ENCODE results near the gene XKRX. TPM values are rescaled to one million over a fixed set of nuclear protein-coding genes. Genes with fewer than 3 reads are reported as not detected.

Gene XKRX
- total and polyA plus RNA-seq, 2 donors = 0.66 to 5.5 TPM

GRCh38 chrX:100946299-100946927 lies 17.7 kb upstream of the XKRX start:
- Histone ChIP-seq H3K36me3 (ENCODE audit: control insufficient read depth in 2 of 2, insufficient read depth in 2 of 2, low read length in 1 of 2) (no peaks in the 10 kb centered on the region), H3K9me3 (ENCODE audit: control insufficient read depth in 2 of 2, insufficient read depth in 1 of 2, low read length in 1 of 2) (no peaks in the 10 kb centered on the region), H3K27ac (ENCODE audit: low read depth in 1 of 2, low read length in 1 of 2) (no peak overlapping the region), H3K27me3 (ENCODE audit: control insufficient read depth in 2 of 2, insufficient read depth in 1 of 2, low read length in 1 of 2) (no peaks in the 10 kb centered on the region), H3K4me3 (ENCODE audit: low read length in 2 of 2) (no peak overlapping the region), H3K4me1 (ENCODE audit: control insufficient read depth in 2 of 2, insufficient read depth in 2 of 2, low read length in 2 of 2) (no peaks in the 10 kb centered on the region)
- DNase-seq (ENCODE audit: low read depth in 6 of 9, low spot score in 9 of 9) = no peak
- 92% methylated on average over 2 of the region's 2 CpGs for WGBS

- no peaks in the 10 kb centered on the region for H3K27me3 ChIP-seq (ENCODE audit: control insufficient read depth in 2 of 2, insufficient read depth in 1 of 2, low read length in 1 of 2)
- H3K4me3 ChIP-seq (ENCODE audit: low read length in 2 of 2) = no peak overlapping the region
- no peaks in the 10 kb centered on the region for H3K4me1 ChIP-seq (ENCODE audit: control insufficient read depth in 2 of 2, insufficient read depth in 2 of 2, low read length in 2 of 2)
- H3K36me3 ChIP-seq (ENCODE audit: control insufficient read depth in 2 of 2, insufficient read depth in 2 of 2, low read length in 1 of 2) = no peaks in the 10 kb centered on the region
- H3K9me3 ChIP-seq (ENCODE audit: control insufficient read depth in 2 of 2, insufficient read depth in 1 of 2, low read length in 1 of 2) = no peaks in the 10 kb centered on the region
- H3K27ac ChIP-seq (ENCODE audit: low read depth in 1 of 2, low read length in 1 of 2) = no peak overlapping the region
- no peak for DNase-seq (ENCODE audit: low read depth in 6 of 9, low spot score in 9 of 9)
- WGBS = 96% methylated on average over 3 of the region's 3 CpGs
Observed at GRCh38 chrX:100944601-100945000, 15.9 kb upstream of the XKRX start.

GRCh38 chrX:100939333-100939732 lies 10.6 kb upstream of the XKRX start:
- peaks cover 0 to 3% of the 10 kb centered on the region in 2 donors for H3K4me1 ChIP-seq (ENCODE audit: control insufficient read depth in 2 of 2, insufficient read depth in 2 of 2, low read length in 2 of 2)
- H3K27ac ChIP-seq (ENCODE audit: low read depth in 1 of 2, low read length in 1 of 2) = peak overlapping the region in 1 of 2 donors; percentile 53
- 21% methylated on average over 4 of the region's 4 CpGs for WGBS
- DNase-seq (ENCODE audit: low read depth in 6 of 9, low spot score in 9 of 9) = peak in 4 of 9 donors; percentile 33 to 79 (median 50)
- no peaks in the 10 kb centered on the region for H3K9me3 ChIP-seq (ENCODE audit: control insufficient read depth in 2 of 2, insufficient read depth in 1 of 2, low read length in 1 of 2)
- H3K4me3 ChIP-seq (ENCODE audit: low read length in 2 of 2) = no peak overlapping the region
- H3K27me3 ChIP-seq (ENCODE audit: control insufficient read depth in 2 of 2, insufficient read depth in 1 of 2, low read length in 1 of 2) = no peaks in the 10 kb centered on the region
- no peaks in the 10 kb centered on the region for H3K36me3 ChIP-seq (ENCODE audit: control insufficient read depth in 2 of 2, insufficient read depth in 2 of 2, low read length in 1 of 2)

GRCh38 chrX:100935767-100936166 lies 7.0 kb upstream of the XKRX start:
- DNase-seq (ENCODE audit: low read depth in 6 of 9, low spot score in 9 of 9) = no peak
- no peaks in the 10 kb centered on the region for H3K36me3 ChIP-seq (ENCODE audit: control insufficient read depth in 2 of 2, insufficient read depth in 2 of 2, low read length in 1 of 2)
- no peaks in the 10 kb centered on the region for H3K9me3 ChIP-seq (ENCODE audit: control insufficient read depth in 2 of 2, insufficient read depth in 1 of 2, low read length in 1 of 2)
- H3K4me1 ChIP-seq (ENCODE audit: control insufficient read depth in 2 of 2, insufficient read depth in 2 of 2, low read length in 2 of 2) = peaks cover 0 to 3% of the 10 kb centered on the region in 2 donors
- H3K4me3 ChIP-seq (ENCODE audit: low read length in 2 of 2) = no peak overlapping the region
- no peaks in the 10 kb centered on the region for H3K27me3 ChIP-seq (ENCODE audit: control insufficient read depth in 2 of 2, insufficient read depth in 1 of 2, low read length in 1 of 2)
- WGBS = 97% methylated on average over 2 of the region's 2 CpGs
- H3K27ac ChIP-seq (ENCODE audit: low read depth in 1 of 2, low read length in 1 of 2) = no peak overlapping the region

GRCh38 chrX:100931925-100932285 lies 3.2 kb upstream of the XKRX start:
- H3K27ac ChIP-seq (ENCODE audit: low read depth in 1 of 2, low read length in 1 of 2) = no peak overlapping the region
- H3K36me3 ChIP-seq (ENCODE audit: control insufficient read depth in 2 of 2, insufficient read depth in 2 of 2, low read length in 1 of 2) = no peaks in the 10 kb centered on the region
- 94% methylated on average over 3 of the region's 3 CpGs for WGBS
- H3K4me1 ChIP-seq (ENCODE audit: control insufficient read depth in 2 of 2, insufficient read depth in 2 of 2, low read length in 2 of 2) = peaks cover 0 to 3% of the 10 kb centered on the region in 2 donors
- H3K4me3 ChIP-seq (ENCODE audit: low read length in 2 of 2) = no peak overlapping the region
- no peak for DNase-seq (ENCODE audit: low read depth in 6 of 9, low spot score in 9 of 9)
- H3K27me3 ChIP-seq (ENCODE audit: control insufficient read depth in 2 of 2, insufficient read depth in 1 of 2, low read length in 1 of 2) = peaks cover 0 to 18% of the 10 kb centered on the region in 2 donors
- H3K9me3 ChIP-seq (ENCODE audit: control insufficient read depth in 2 of 2, insufficient read depth in 1 of 2, low read length in 1 of 2) = no peaks in the 10 kb centered on the region

- H3K4me3 ChIP-seq (ENCODE audit: low read length in 2 of 2) = no peak overlapping the region
- peaks cover 0 to 3% of the 10 kb centered on the region in 2 donors for H3K4me1 ChIP-seq (ENCODE audit: control insufficient read depth in 2 of 2, insufficient read depth in 2 of 2, low read length in 2 of 2)
- H3K36me3 ChIP-seq (ENCODE audit: control insufficient read depth in 2 of 2, insufficient read depth in 2 of 2, low read length in 1 of 2) = no peaks in the 10 kb centered on the region
- H3K9me3 ChIP-seq (ENCODE audit: control insufficient read depth in 2 of 2, insufficient read depth in 1 of 2, low read length in 1 of 2) = no peaks in the 10 kb centered on the region
- H3K27me3 ChIP-seq (ENCODE audit: control insufficient read depth in 2 of 2, insufficient read depth in 1 of 2, low read length in 1 of 2) = peaks cover 0 to 18% of the 10 kb centered on the region in 2 donors
- no peak overlapping the region for H3K27ac ChIP-seq (ENCODE audit: low read depth in 1 of 2, low read length in 1 of 2)
- 96% methylated on average over 4 of the region's 4 CpGs for WGBS
- no peak for DNase-seq (ENCODE audit: low read depth in 6 of 9, low spot score in 9 of 9)
Observed at GRCh38 chrX:100931218-100931924, 2.7 kb upstream of the XKRX start.

- 98% methylated on average over 2 of the region's 2 CpGs for WGBS
- no peaks in the 10 kb centered on the region for H3K36me3 ChIP-seq (ENCODE audit: control insufficient read depth in 2 of 2, insufficient read depth in 2 of 2, low read length in 1 of 2)
- peak overlapping the region in 1 of 2 donors; percentile 72 for H3K4me3 ChIP-seq (ENCODE audit: low read length in 2 of 2)
- peaks cover 0 to 18% of the 10 kb centered on the region in 2 donors for H3K27me3 ChIP-seq (ENCODE audit: control insufficient read depth in 2 of 2, insufficient read depth in 1 of 2, low read length in 1 of 2)
- peak overlapping the region in 1 of 2 donors; percentile 31 for H3K27ac ChIP-seq (ENCODE audit: low read depth in 1 of 2, low read length in 1 of 2)
- peaks cover 3% of the 10 kb centered on the region in 2 donors for H3K4me1 ChIP-seq (ENCODE audit: control insufficient read depth in 2 of 2, insufficient read depth in 2 of 2, low read length in 2 of 2)
- no peak for DNase-seq (ENCODE audit: low read depth in 6 of 9, low spot score in 9 of 9)
- no peaks in the 10 kb centered on the region for H3K9me3 ChIP-seq (ENCODE audit: control insufficient read depth in 2 of 2, insufficient read depth in 1 of 2, low read length in 1 of 2)
Observed at GRCh38 chrX:100926453-100926852, 2.3 kb downstream of the XKRX start.

- Histone ChIP-seq H3K36me3 (ENCODE audit: control insufficient read depth in 2 of 2, insufficient read depth in 2 of 2, low read length in 1 of 2) (no peaks in the 10 kb centered on the region), H3K9me3 (ENCODE audit: control insufficient read depth in 2 of 2, insufficient read depth in 1 of 2, low read length in 1 of 2) (no peaks in the 10 kb centered on the region), H3K27me3 (ENCODE audit: control insufficient read depth in 2 of 2, insufficient read depth in 1 of 2, low read length in 1 of 2) (peaks cover 0 to 17% of the 10 kb centered on the region in 2 donors), H3K27ac (ENCODE audit: low read depth in 1 of 2, low read length in 1 of 2) (peak overlapping the region in 1 of 2 donors; percentile 31), H3K4me3 (ENCODE audit: low read length in 2 of 2) (peak overlapping the region in 1 of 2 donors; percentile 72), H3K4me1 (ENCODE audit: control insufficient read depth in 2 of 2, insufficient read depth in 2 of 2, low read length in 2 of 2) (peaks cover 3% of the 10 kb centered on the region in 2 donors)
- WGBS = 68% methylated on average over 3 of the region's 3 CpGs
- DNase-seq (ENCODE audit: low read depth in 6 of 9, low spot score in 9 of 9) = peak in 1 of 9 donors; percentile 40
Observed at GRCh38 chrX:100924375-100924774, 4.3 kb downstream of the XKRX start.

GRCh38 chrX:100915562-100915961 lies 13.2 kb downstream of the XKRX start:
- H3K4me3 ChIP-seq (ENCODE audit: low read length in 2 of 2) = no peak overlapping the region
- no peaks in the 10 kb centered on the region for H3K36me3 ChIP-seq (ENCODE audit: control insufficient read depth in 2 of 2, insufficient read depth in 2 of 2, low read length in 1 of 2)
- WGBS = 92% methylated on average over 2 of the region's 2 CpGs
- H3K27me3 ChIP-seq (ENCODE audit: control insufficient read depth in 2 of 2, insufficient read depth in 1 of 2, low read length in 1 of 2) = no peaks in the 10 kb centered on the region
- no peak overlapping the region for H3K27ac ChIP-seq (ENCODE audit: low read depth in 1 of 2, low read length in 1 of 2)
- H3K9me3 ChIP-seq (ENCODE audit: control insufficient read depth in 2 of 2, insufficient read depth in 1 of 2, low read length in 1 of 2) = no peaks in the 10 kb centered on the region
- no peak for DNase-seq (ENCODE audit: low read depth in 6 of 9, low spot score in 9 of 9)
- no peaks in the 10 kb centered on the region for H3K4me1 ChIP-seq (ENCODE audit: control insufficient read depth in 2 of 2, insufficient read depth in 2 of 2, low read length in 2 of 2)
